T-helper 1 cell treated with Interleukin-12 subunit alpha and Interleukin-12 subunit beta and Interleukin-4 antibody, amounts not matched to agents 30 μg/mL and 1 μg/mL, for 36 hours (primary cell): ENCODE data around the gene IFI27L1.

Experiments
- H3K27ac Mint-ChIP-seq: one replicate; pipeline ENCODE4 v1.8.0; 2021; ENCODE audit warnings: mild to moderate bottlenecking, mixed read lengths
- H3K27me3 Mint-ChIP-seq: one replicate; pipeline ENCODE4 v1.8.0; 2021; ENCODE audit warnings: low read depth, mixed read lengths
- H3K36me3 Mint-ChIP-seq: one replicate; pipeline ENCODE4 v1.8.0; 2021; ENCODE audit warnings: low read depth, mixed read lengths
- H3K4me1 Mint-ChIP-seq: one replicate; pipeline ENCODE4 v1.8.0; 2021; ENCODE audit warnings: low read depth, mixed read lengths
- H3K4me3 Mint-ChIP-seq: one replicate; pipeline ENCODE4 v1.8.0; 2021; ENCODE audit warnings: mild to moderate bottlenecking, moderate library complexity, mixed read lengths
- H3K9me3 Mint-ChIP-seq: one replicate; pipeline ENCODE4 v1.8.0; 2021; ENCODE audit warnings: mixed read lengths

Gene IFI27L1

DNA sequence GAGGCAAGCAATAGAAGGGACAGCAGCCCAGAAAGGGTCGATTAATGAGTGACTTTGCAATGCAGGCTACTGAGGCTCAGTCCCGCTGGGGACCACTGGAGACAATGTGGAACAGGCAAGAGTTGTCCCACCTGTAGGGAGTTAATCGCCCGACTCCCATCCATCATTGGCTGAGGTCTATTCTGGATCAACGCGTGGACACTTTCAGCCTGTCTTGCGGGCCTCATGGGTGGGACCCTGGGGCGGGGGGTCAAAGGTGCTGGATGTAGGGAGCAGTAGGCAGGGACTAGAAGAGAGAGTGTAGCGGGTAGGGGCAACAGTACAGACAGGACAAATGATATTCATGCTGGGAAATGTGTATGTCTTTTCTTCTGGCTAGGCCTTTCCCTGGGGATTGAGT lies 42.2 kb downstream of the IFI27L1 start:
- no peak overlapping the region for H3K27ac Mint-ChIP-seq

DNA sequence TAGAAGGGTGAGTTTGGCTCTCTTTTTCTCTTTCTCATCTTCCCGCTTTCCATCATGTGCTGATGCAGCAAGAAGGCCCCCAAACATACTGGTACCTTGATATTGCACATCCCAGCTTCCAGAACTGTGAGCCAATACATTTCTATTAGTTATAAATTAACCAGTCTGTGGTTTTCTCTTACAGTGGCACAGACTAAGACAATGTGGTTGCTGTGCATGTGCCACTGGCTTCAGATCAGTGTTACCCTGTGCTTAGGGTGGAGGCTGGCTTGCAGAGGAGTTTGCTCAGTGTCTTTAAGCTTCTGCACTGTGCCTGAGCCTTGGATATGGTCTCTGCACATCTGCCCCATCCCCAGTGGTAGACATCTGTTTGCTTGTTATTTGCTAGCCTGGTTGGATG lies 42.8 kb downstream of the IFI27L1 start:
- H3K4me1 Mint-ChIP-seq, result peaks cover 4% of the 10 kb centered on the region
- H3K4me3 Mint-ChIP-seq, result no peak overlapping the region
- peaks cover 15% of the 10 kb centered on the region for H3K9me3 Mint-ChIP-seq
- H3K27me3 Mint-ChIP-seq, result peaks cover 2% of the 10 kb centered on the region
- H3K36me3 Mint-ChIP-seq, result peaks cover 3% of the 10 kb centered on the region
- no peak overlapping the region for H3K27ac Mint-ChIP-seq

More for the DNA sequence above, 42.2 kb downstream of the IFI27L1 start:
- Mint-ChIP-seq H3K27me3 (peaks cover 2% of the 10 kb centered on the region), H3K4me3 (no peak overlapping the region), H3K9me3 (peaks cover 15% of the 10 kb centered on the region), H3K36me3 (peaks cover 3% of the 10 kb centered on the region), H3K4me1 (no peaks in the 10 kb centered on the region)

DNA sequence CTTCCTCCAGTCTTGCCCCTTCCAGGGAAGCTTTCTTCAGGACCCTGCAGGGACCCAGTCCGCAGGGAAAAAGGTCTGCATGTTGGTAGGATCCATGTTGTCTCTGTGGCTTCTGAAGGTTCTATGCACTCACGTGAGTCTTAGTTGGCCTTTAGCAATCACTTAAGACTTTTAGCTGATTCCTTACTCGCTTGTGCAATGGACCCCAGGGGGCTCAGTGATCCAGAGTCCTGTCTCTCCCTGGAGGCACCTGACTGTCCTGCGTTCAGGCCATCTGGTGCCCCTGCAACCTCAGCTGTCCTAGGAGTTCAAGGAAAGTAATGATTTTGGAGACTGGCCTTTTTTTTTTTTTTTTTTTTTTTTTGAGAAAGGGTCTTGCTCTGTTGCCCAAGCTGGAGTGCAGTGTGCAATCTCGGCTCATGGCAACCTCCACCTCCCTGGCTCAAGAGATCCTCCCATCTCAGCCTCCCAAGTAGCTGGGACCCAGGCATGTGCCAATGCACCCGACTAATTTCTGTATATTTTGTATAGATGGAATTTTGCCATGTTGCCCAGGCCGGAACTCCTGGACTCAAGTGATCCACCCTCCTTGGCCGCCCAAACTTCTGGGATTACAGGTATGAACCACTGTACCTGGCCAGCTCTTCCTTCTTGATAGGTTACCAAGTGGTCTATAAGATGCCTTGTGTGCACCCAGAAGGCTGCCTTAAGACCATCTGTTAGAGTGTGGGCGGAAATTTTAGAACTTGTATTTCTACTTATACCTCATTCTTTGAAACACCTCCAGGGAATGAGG lies 43.7 kb downstream of the IFI27L1 start:
- peaks cover 2% of the 10 kb centered on the region for H3K27me3 Mint-ChIP-seq
- H3K36me3 Mint-ChIP-seq, result peaks cover 3% of the 10 kb centered on the region
- H3K4me3 Mint-ChIP-seq, result no peak overlapping the region
- H3K9me3 Mint-ChIP-seq, result peaks cover 10% of the 10 kb centered on the region
- H3K27ac Mint-ChIP-seq, result no peak overlapping the region
- H3K4me1 Mint-ChIP-seq, result peaks cover 6% of the 10 kb centered on the region

DNA sequence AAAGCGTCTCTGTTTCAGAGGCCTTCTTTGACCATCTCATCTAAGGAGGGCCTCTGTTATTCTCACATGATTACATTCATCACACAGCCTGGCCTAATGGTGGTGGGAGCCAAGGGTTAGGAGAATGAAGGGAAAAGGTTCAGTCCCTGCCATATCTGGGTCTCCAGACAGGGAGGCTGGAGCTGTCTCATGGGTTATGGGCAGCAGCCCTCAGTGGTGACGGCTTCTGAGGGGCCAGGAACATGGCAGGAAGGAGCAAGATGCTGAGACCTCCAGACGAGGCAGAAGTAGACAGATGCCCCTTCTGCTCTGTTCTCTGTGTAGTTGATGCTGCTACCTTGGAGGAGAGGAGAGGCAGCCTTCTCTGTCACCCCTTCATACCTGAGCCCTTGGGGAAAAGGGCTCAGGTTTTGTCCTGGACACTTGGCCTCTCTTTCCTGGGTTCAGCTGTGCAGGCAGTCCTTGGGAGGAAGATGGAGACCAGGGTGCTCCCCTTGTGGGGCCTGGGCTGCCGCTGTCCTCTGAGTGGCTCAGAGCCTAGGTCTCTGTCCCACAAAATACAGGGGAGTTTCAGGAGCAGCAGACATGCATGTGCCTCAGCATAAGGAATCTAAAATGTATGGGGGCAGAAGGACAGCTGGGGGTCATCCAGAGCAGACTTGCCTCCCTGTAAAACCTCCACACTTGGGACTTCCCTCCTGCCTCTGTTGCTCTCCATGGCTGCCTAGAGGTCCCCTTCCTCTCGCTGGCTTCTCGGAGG lies 44.7 kb downstream of the IFI27L1 start:
- Mint-ChIP-seq H3K27me3 (peaks cover 2% of the 10 kb centered on the region), H3K36me3 (peaks cover 3% of the 10 kb centered on the region), H3K4me3 (no peak overlapping the region), H3K4me1 (peaks cover 10% of the 10 kb centered on the region), H3K9me3 (peaks cover 4% of the 10 kb centered on the region), H3K27ac (no peak overlapping the region)

DNA sequence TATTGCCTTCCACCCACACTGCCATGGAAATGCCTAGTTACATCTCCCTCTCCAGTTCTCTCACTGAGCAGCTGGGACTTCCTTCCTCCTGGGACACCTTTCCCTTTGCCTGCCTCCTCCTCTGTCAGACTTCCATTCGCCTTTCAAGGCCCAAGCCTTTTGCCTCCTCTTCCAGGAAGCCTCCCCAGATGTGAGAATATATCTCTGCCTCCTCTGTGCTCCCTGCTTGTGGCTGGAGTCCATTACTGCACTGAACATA lies 45.2 kb downstream of the IFI27L1 start:
- peaks cover 7% of the 10 kb centered on the region for H3K27me3 Mint-ChIP-seq
- no peak overlapping the region for H3K4me3 Mint-ChIP-seq
- no peak overlapping the region for H3K27ac Mint-ChIP-seq
- no peaks in the 10 kb centered on the region for H3K9me3 Mint-ChIP-seq
- H3K36me3 Mint-ChIP-seq, result peaks cover 3% of the 10 kb centered on the region
- peaks cover 10% of the 10 kb centered on the region for H3K4me1 Mint-ChIP-seq

DNA sequence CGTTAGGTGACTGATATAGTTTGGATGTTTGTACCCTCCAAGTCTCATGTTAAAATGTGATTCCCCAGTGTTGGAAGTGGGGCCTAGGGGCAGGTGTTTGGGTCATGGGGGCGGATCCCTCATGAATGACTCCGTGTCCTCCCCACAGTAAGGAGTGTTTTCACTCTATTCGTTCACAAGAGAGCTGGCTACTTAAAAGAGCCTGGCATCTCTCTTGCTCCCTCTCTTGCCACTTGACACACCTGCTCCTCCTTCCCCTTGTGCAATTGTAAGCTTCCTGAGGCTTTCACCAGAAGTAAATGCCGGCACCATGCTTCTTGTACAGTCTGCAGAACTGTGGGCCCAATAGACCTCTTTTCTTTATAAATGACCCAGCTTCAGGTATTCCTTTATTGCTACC lies 45.7 kb downstream of the IFI27L1 start:
- H3K9me3 Mint-ChIP-seq, result no peaks in the 10 kb centered on the region
- H3K4me1 Mint-ChIP-seq, result peaks cover 10% of the 10 kb centered on the region
- peaks cover 9% of the 10 kb centered on the region for H3K27me3 Mint-ChIP-seq
- no peak overlapping the region for H3K4me3 Mint-ChIP-seq
- H3K36me3 Mint-ChIP-seq, result peaks cover 3% of the 10 kb centered on the region
- no peak overlapping the region for H3K27ac Mint-ChIP-seq

DNA sequence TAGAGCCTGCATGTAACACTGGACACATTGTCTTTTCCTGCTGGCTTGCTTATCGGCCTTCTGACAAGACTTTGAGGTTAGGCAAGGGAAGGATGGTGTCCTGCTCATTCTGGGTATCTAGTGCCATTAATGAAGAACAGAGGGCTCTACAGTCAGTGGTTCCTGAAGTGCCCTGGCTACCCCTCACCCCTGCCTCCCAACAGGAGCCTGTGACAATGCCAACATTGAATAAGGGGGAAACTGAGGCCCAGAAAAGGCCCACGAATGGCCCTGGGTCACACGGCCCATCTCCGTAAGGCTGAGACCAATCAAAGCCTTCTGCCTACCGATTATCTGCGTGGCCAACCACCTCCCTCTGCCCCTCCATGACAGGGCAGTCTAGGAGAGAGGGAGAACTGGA lies 46.2 kb downstream of the IFI27L1 start:
- no peaks in the 10 kb centered on the region for H3K9me3 Mint-ChIP-seq
- no peak overlapping the region for H3K27ac Mint-ChIP-seq
- H3K36me3 Mint-ChIP-seq, result peaks cover 3% of the 10 kb centered on the region
- no peak overlapping the region for H3K4me3 Mint-ChIP-seq
- H3K4me1 Mint-ChIP-seq, result peaks cover 12% of the 10 kb centered on the region
- peaks cover 12% of the 10 kb centered on the region for H3K27me3 Mint-ChIP-seq

DNA sequence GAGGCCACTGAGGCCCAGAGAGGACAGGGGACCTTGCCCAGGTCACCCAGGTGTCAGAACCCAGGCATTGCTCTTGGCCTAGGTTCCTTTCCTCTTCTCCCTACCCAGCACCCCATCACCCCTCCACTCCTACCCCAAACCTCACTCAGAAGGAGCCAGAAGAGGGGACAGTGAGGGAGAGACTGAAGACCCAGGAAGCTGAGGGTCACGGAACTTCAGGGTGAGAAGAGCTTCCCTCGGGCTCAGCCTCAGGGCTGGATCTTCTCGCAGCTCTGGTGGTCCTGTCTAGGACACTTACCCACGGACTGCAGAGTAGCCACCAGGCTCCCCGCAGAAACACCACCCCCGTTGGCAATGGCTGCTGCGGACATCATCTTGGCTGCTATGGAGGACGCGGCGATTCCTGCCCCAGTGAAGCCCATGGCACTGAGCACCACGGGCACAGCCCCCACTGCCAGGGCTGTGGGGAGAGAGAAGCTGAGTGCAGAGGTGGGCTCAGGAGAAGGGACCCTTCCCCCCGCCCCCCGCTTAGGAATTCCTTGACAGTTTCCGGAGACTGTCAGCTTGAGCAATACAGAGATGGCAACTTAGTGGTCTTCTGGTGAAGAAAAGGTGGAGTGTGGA lies 47.2 kb downstream of the IFI27L1 start:
- H3K9me3 Mint-ChIP-seq, result no peaks in the 10 kb centered on the region
- peaks cover 14% of the 10 kb centered on the region for H3K4me1 Mint-ChIP-seq
- peaks cover 3% of the 10 kb centered on the region for H3K36me3 Mint-ChIP-seq
- H3K27ac Mint-ChIP-seq, result peak overlapping the region; percentile 85
- H3K27me3 Mint-ChIP-seq, result peaks cover 15% of the 10 kb centered on the region
- H3K4me3 Mint-ChIP-seq, result peak overlapping the region; percentile 84

DNA sequence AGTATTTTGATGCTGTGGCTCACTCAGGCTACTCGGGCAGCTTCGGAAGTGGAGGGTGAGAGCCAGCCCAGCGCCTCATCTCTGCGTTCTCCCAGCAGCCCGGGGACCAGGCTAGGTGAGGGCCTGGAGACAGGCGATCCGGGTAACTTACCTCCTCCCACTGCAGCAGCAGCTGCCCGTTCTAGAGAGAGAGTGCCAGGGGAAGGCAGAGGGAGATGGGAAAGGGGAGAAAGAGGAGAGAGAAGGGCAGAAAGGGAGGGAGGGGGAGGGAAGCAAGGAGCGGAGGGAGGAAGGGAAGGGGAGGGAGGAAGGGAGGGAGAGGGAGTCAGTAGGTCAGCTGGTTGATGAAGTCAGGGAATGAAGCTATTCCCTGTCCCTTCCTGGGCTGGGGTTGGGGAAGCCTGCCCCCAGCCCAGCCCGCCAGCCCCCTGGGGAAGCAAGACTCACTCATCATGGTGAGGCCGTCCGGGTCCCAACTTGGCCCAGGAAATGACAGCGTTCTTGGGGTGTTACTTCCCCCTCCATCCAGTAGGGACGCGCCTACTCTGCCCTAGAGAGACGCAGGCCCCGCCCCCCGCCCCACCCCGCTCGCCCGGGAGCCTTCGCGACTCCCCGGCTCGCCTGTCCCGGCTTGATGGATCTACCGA lies 48.1 kb downstream of the IFI27L1 start, which contains the start of gene IFI27L2:
Gene IFI27L2, minus strand, starts transcription at position 494 of the 647 bp plus-strand sequence. Its CDS starts 40 bp downstream, at position 454.
- no peaks in the 10 kb centered on the region for H3K9me3 Mint-ChIP-seq
- peaks cover 3% of the 10 kb centered on the region for H3K36me3 Mint-ChIP-seq
- H3K4me3 Mint-ChIP-seq, result peak within 1 kb of the TSS; percentile 84
- H3K4me1 Mint-ChIP-seq, result peaks cover 14% of the 10 kb centered on the region
- peaks cover 22% of the 10 kb centered on the region for H3K27me3 Mint-ChIP-seq
- peak within 1 kb of the TSS; percentile 85 for H3K27ac Mint-ChIP-seq

DNA sequence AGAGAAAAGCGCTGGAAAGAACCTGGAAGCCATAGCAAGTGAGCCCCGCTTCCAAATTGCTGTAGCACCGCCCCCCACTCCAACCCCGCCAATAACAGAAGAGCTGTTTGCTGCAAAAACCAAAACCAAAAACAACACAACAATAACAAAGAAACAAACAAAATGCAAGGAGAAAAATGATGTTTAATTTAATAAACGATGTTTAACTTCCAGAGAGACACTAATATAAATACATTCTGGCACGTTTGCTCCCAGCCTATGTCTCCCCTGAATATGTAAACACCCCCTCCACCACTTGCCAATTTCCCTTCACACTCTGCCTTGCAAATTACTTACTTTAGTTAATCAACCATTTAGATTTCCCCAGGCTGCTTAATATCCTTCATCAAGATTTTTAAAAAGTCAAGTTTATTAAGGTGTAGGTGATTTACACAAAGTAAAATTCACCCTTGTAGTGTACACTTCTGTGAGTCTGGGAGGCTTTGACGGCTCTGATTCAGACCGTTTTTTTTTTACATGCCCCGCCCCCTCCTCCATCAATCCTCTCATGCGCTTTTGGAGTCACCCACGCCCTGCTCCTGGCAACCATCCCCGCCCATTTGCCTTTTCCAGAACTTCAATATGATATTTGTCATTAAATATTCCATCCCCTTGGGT lies 48.8 kb downstream of the IFI27L1 start:
- peaks cover 14% of the 10 kb centered on the region for H3K4me1 Mint-ChIP-seq
- H3K36me3 Mint-ChIP-seq, result peaks cover 3% of the 10 kb centered on the region
- H3K27me3 Mint-ChIP-seq, result peaks cover 27% of the 10 kb centered on the region
- H3K9me3 Mint-ChIP-seq, result peaks cover 4% of the 10 kb centered on the region
- peak overlapping the region; percentile 85 for H3K27ac Mint-ChIP-seq
- peak overlapping the region; percentile 84 for H3K4me3 Mint-ChIP-seq

DNA sequence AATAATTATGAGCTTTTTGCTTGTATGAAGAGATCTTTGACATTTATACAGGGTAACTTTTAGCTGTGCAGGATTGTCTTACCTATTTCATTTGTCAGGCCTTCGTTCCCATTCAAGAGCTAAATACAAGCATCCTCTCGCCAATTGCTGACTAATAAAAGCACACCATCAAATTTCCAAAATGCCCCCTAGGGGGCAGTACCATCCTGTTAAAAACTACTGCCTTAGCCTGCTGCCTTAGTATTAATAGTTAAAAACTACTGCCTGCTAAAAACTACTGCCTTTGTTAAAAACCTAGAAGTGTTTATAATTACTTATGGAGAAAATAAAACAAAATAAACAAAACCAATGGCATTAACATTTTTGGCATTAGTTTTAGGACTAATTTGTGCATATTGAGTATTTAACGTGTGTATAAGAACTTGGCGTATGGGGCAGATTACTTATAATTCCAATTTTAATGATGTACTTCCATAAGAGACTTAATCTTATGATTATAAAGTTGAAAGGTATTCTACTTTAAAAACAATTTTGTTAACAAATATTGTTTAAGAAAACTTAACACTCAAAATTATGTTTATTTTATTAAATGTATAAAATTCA lies 51.3 kb downstream of the IFI27L1 start:
- H3K4me3 Mint-ChIP-seq, result no peak overlapping the region

DNA sequence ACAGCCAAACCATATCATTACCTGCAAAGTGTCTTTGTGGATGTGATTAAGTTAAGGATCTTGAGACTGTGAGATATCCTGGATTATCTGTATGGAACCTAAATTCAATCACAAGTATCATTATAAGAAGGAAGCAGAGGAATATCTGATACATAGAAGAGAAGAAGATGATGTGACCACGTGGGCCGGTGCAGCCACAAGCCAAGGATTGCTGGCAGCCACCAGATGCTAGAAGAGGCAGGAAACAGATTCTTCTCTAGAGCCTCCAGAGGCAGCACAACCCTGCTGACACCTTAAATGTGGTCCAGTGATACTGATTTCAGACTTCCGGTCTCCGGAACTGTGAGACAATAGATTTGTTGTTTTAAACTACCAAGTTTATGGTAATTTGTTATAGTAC lies 54.4 kb downstream of the IFI27L1 start:
- no peaks in the 10 kb centered on the region for H3K36me3 Mint-ChIP-seq
- no peak overlapping the region for H3K27ac Mint-ChIP-seq
- H3K4me3 Mint-ChIP-seq, result no peak overlapping the region
- peaks cover 43% of the 10 kb centered on the region for H3K27me3 Mint-ChIP-seq
- peaks cover 6% of the 10 kb centered on the region for H3K4me1 Mint-ChIP-seq
- H3K9me3 Mint-ChIP-seq, result peaks cover 14% of the 10 kb centered on the region

More for the DNA sequence above, 51.3 kb downstream of the IFI27L1 start:
- H3K27ac Mint-ChIP-seq, result no peak overlapping the region
- H3K36me3 Mint-ChIP-seq, result no peaks in the 10 kb centered on the region
- peaks cover 17% of the 10 kb centered on the region for H3K4me1 Mint-ChIP-seq
- peaks cover 14% of the 10 kb centered on the region for H3K9me3 Mint-ChIP-seq
- H3K27me3 Mint-ChIP-seq, result peaks cover 43% of the 10 kb centered on the region

DNA sequence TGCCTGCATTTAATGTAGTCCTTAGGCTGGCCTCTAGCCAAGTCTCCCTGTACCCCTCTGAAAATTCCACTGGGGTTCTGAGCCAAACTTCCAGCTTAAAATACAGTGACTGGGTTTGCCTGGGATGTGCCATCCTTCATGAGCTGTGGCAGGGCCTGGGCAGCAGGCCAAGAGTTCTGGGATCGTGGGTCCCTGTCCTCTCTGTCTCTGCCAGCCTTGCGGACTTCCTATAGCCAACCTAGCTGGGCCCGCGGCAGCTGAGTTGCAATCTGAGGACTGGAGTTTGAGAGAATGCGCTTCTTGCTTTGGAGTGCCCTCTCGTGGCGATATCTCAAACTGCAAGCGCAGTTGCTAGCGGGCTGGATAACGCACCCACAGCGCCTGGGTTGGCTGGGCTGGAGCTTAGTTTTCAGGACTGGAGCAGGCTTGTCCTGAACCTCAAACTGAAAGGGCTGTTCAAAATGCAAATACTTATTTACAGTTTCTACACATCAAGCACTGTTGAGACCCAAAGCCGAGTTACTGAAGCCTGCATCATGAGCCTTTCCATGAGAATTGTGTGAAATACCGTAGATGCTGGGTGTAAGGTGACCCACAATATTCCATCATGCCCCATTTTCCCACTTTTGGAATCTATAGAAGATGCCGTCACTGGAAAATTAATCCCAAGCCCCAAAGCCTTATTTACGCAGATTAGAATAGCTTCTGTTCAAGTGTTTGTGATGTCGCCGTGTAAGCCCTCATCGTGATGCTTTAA lies 55.6 kb downstream of the IFI27L1 start:
- Mint-ChIP-seq H3K4me3 (no peak overlapping the region), H3K36me3 (no peaks in the 10 kb centered on the region), H3K9me3 (peaks cover 14% of the 10 kb centered on the region), H3K27ac (no peak overlapping the region), H3K4me1 (peaks cover 6% of the 10 kb centered on the region), H3K27me3 (peaks cover 37% of the 10 kb centered on the region)
